ENCODE data around the gene LMBRD1. TPM values are rescaled to one million over a fixed set of nuclear protein-coding genes. Genes with fewer than 3 reads are reported as not detected.
"Not testable (repeated sequence)": the region's sequence is repeated elsewhere in the genome, so short reads cannot be mapped to it uniquely, and the experiment has no call there.

Gene LMBRD1
- total RNA-seq, 1 experiment from 2014 or later, result 27.5 TPM

DNA sequence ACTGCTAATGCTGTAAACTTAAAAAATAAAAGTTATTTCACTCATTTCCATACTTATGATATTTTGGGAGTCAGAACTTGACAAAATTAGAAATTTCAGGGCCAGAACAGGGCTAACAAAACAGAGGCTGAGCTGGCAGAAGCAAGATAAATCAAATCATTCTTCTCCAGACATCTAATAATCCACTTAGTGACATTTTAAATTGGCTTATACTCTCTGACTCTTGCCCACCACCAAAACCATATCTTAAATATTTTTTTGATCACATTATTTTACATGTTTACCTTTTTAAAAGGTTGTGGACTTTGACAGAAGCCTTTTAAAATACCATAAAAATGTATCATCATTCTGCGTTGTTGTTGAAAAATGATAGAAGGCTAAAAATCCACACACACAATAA, 116.5 kb downstream of the LMBRD1 start:
- BruUV-seq (replicated peaks), result no TSS peak
- intact Hi-C loops (cut with micrococcal nuclease; ENCODE audit: unreplicated experiment), result no loop called here
- Histone ChIP-seq H3K4me1 (no peaks in the 10 kb centered on the region), H3K27me3 (replicated peaks; ENCODE audit: control insufficient read depth, insufficient read depth, low read length) (no peaks in the 10 kb centered on the region), H3K36me3 (ENCODE audit: control insufficient read depth, insufficient read depth, low read length) (no peaks in the 10 kb centered on the region), H3K4me3 (ENCODE audit: low read depth, low read length) (no peak overlapping the region), H3K9me3 (no peaks in the 10 kb centered on the region)
- H3K4me1 Mint-ChIP-seq (ENCODE audit: low read depth, unreplicated experiment), result no peaks in the 10 kb centered on the region
- H3K9me3 Mint-ChIP-seq (ENCODE audit: unreplicated experiment), result no peaks in the 10 kb centered on the region
- no peak for DNase-seq
- no peak overlapping the region for H3K27ac Mint-ChIP-seq (ENCODE audit: unreplicated experiment)
- ChIA-PET POLR2A (no interaction called here), CTCF (no interaction called here)
- no peaks in the 10 kb centered on the region for H3K27me3 Mint-ChIP-seq (ENCODE audit: insufficient read depth, unreplicated experiment)
- H3K36me3 Mint-ChIP-seq (ENCODE audit: insufficient read depth, unreplicated experiment), result no peaks in the 10 kb centered on the region
- no peak for TF ChIP-seq CTCF (IDR thresholded peaks at IDR 0.05; ENCODE audit: insufficient read depth in 1 of 2, low read depth in 1 of 2, low read length in 1 of 2, severe bottlenecking in 1 of 2, unreplicated experiment in 1 of 2)
- no peak overlapping the region for H3K4me3 Mint-ChIP-seq (ENCODE audit: unreplicated experiment)

DNA sequence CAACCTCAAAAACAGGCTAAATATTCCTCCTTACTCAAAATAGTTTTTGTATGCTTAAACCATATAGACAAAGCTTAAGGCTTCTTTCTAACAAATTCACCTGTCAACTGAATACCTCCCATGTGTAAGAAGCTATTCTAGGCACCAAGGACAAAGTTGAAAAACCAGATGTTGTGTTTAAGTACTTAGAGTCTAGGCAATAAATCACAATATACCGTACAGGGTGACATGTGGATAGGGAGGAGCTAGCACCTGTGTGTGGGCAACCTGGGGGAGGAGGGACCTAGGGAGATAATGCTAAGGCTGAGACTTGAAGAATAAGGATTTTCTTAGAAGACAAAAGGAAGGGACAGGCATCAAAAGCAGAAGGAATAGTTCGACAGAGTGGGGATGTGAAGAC, 123.5 kb downstream of the LMBRD1 start:
- Mint-ChIP-seq H3K36me3 (ENCODE audit: insufficient read depth, unreplicated experiment) (peaks cover 13% of the 10 kb centered on the region), H3K27ac (ENCODE audit: unreplicated experiment) (no peak overlapping the region), H3K27me3 (ENCODE audit: insufficient read depth, unreplicated experiment) (no peaks in the 10 kb centered on the region), H3K4me3 (ENCODE audit: unreplicated experiment) (no peak overlapping the region), H3K4me1 (ENCODE audit: low read depth, unreplicated experiment) (peaks cover 6% of the 10 kb centered on the region), H3K9me3 (ENCODE audit: unreplicated experiment) (no peaks in the 10 kb centered on the region)
- ChIA-PET CTCF (no interaction called here), POLR2A (no interaction called here)
- intact Hi-C loops (cut with micrococcal nuclease; ENCODE audit: unreplicated experiment), result no loop called here
- no peaks in the 10 kb centered on the region for H3K9me3 ChIP-seq
- H3K27me3 ChIP-seq (replicated peaks; ENCODE audit: control insufficient read depth, insufficient read depth, low read length), result no peaks in the 10 kb centered on the region
- no TSS peak for BruUV-seq (replicated peaks)
- no peak overlapping the region for H3K4me3 ChIP-seq (ENCODE audit: low read depth, low read length)
- no peak for DNase-seq
- H3K36me3 ChIP-seq (ENCODE audit: control insufficient read depth, insufficient read depth, low read length), result no peaks in the 10 kb centered on the region
- no peaks in the 10 kb centered on the region for H3K4me1 ChIP-seq
- no peak for TF ChIP-seq CTCF (IDR thresholded peaks at IDR 0.05; ENCODE audit: insufficient read depth in 1 of 2, low read depth in 1 of 2, low read length in 1 of 2, severe bottlenecking in 1 of 2, unreplicated experiment in 1 of 2)

- H3K4me3 ChIP-seq (ENCODE audit: low read depth, low read length), result no peak overlapping the region
- Mint-ChIP-seq H3K9me3 (ENCODE audit: unreplicated experiment) (no peaks in the 10 kb centered on the region), H3K27ac (ENCODE audit: unreplicated experiment) (no peak overlapping the region), H3K4me1 (ENCODE audit: low read depth, unreplicated experiment) (peaks cover 6% of the 10 kb centered on the region), H3K27me3 (ENCODE audit: insufficient read depth, unreplicated experiment) (no peaks in the 10 kb centered on the region), H3K4me3 (ENCODE audit: unreplicated experiment) (no peak overlapping the region), H3K36me3 (ENCODE audit: insufficient read depth, unreplicated experiment) (peaks cover 7% of the 10 kb centered on the region)
- ChIA-PET POLR2A (no interaction called here), CTCF (no interaction called here)
- no peaks in the 10 kb centered on the region for H3K9me3 ChIP-seq
- no peaks in the 10 kb centered on the region for H3K27me3 ChIP-seq (replicated peaks; ENCODE audit: control insufficient read depth, insufficient read depth, low read length)
- no peaks in the 10 kb centered on the region for H3K36me3 ChIP-seq (ENCODE audit: control insufficient read depth, insufficient read depth, low read length)
- no peaks in the 10 kb centered on the region for H3K4me1 ChIP-seq
- BruUV-seq (replicated peaks), result no TSS peak
- no peak for DNase-seq
- no peak for TF ChIP-seq CTCF (IDR thresholded peaks at IDR 0.05; ENCODE audit: insufficient read depth in 1 of 2, low read depth in 1 of 2, low read length in 1 of 2, severe bottlenecking in 1 of 2, unreplicated experiment in 1 of 2)
- intact Hi-C loops (cut with micrococcal nuclease; ENCODE audit: unreplicated experiment), result no loop called here
Observed at GRCh38 chr6:69668916-69669315, 127.9 kb downstream of the LMBRD1 start.

- H3K9me3 Mint-ChIP-seq (ENCODE audit: unreplicated experiment); POLR2A ChIA-PET; CTCF ChIA-PET; H3K27me3 ChIP-seq (replicated peaks; ENCODE audit: control insufficient read depth, insufficient read depth, low read length); H3K4me3 Mint-ChIP-seq (ENCODE audit: unreplicated experiment); H3K27me3 Mint-ChIP-seq (ENCODE audit: insufficient read depth, unreplicated experiment); H3K4me3 ChIP-seq (ENCODE audit: low read depth, low read length); H3K4me1 Mint-ChIP-seq (ENCODE audit: low read depth, unreplicated experiment); H3K4me1 ChIP-seq; H3K27ac Mint-ChIP-seq (ENCODE audit: unreplicated experiment); H3K9me3 ChIP-seq; BruUV-seq (replicated peaks); H3K36me3 ChIP-seq (ENCODE audit: control insufficient read depth, insufficient read depth, low read length); intact Hi-C loops (cut with micrococcal nuclease; ENCODE audit: unreplicated experiment); DNase-seq; H3K36me3 Mint-ChIP-seq (ENCODE audit: insufficient read depth, unreplicated experiment): not testable (repeated sequence)
Observed at GRCh38 chr6:69666779-69667178, 130.0 kb downstream of the LMBRD1 start.

Data from Caco-2 (cell line).